ENCODE data around the gene FGF21. TPM values are rescaled to one million over a fixed set of nuclear protein-coding genes. Genes with fewer than 3 reads are reported as not detected.
A peak's percentile ranks its signal among the peaks of the same experiment; 100 is the strongest.

Gene FGF21
- polyA plus RNA-seq, 2 of the 4 experiments (the other 2 are of a cell fraction): 0.06 TPM; not detected in 1

DNA sequence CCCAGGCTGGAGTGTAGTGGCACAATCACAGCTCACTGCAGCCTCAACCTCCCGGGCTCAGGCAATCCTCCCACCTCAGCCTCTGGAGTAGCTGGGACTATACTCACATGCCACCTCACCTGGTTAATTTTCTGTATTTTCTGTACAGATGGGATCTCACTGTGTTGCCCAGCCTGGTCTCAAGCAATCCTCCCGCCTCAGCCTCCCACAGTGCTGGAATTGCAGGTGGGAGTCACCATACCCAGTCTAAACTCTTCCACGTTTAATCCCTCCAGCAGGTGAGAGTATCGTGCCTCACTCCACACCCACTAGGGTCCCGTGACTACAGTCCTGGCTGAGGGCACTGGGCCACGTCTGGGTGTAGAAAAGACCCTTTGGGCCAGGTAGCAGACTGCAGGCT is 39.0 kb downstream of the FGF21 start:
- H3K4me3 ChIP-seq: no peak overlapping the region
- ChIA-PET POLR2A (interaction anchor here (2.7 kb wide), 1 partner anchor 42 kb away, joined by 18 read pairs; the partner anchor contains the start of gene HSD17B14), CTCF (interaction anchor here (0.6 to 17.2 kb wide), 23 partner anchors 10 to 205 kb away, joined by 3 to 927 read pairs (median 5); partner anchors contain the start of genes BCAT2, CA11, FTL and GYS1)
- DNase-seq (ENCODE audit: low read depth in 1 of 2, low spot score in 1 of 2) (no peak), FAIRE-seq (no peak), ATAC-seq (no peak)
- no peaks in the 10 kb centered on the region for H3K9me3 ChIP-seq
- H3K4me2 ChIP-seq: peak overlapping the region; percentile 78; the same call in 2 of the 3 replicates
- no peak for TF ChIP-seq RNF2 (IDR thresholded peaks at IDR 0.05; ENCODE audit: borderline replicate concordance, low read depth)
- no peak for TF ChIP-seq POLR2A (IDR thresholded peaks at IDR 0.05; ENCODE audit: low read length)
- TF ChIP-seq, protein P1, sequence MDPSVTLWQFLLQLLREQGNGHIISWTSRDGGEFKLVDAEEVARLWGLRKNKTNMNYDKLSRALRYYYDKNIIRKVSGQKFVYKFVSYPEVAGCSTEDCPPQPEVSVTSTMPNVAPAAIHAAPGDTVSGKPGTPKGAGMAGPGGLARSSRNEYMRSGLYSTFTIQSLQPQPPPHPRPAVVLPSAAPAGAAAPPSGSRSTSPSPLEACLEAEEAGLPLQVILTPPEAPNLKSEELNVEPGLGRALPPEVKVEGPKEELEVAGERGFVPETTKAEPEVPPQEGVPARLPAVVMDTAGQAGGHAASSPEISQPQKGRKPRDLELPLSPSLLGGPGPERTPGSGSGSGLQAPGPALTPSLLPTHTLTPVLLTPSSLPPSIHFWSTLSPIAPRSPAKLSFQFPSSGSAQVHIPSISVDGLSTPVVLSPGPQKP (IDR thresholded peaks at IDR 0.05; ENCODE audit: low read depth, low read length): no peak
- TF ChIP-seq, protein P2, sequence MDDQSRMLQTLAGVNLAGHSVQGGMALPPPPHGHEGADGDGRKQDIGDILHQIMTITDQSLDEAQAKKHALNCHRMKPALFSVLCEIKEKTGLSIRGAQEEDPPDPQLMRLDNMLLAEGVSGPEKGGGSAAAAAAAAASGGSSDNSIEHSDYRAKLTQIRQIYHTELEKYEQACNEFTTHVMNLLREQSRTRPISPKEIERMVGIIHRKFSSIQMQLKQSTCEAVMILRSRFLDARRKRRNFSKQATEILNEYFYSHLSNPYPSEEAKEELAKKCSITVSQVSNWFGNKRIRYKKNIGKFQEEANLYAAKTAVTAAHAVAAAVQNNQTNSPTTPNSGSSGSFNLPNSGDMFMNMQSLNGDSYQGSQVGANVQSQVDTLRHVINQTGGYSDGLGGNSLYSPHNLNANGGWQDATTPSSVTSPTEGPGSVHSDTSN (IDR thresholded peaks at IDR 0.05): no peak
- TF ChIP-seq ZFP36 (IDR thresholded peaks at IDR 0.05; ENCODE audit: borderline replicate concordance, partially characterized antibody): no peak
- WGBS (ENCODE audit: missing lambda C conversion rate): 71% methylated on average over 6 of the region's 6 CpGs
- peaks cover 5% of the 10 kb centered on the region; the same call in 2 of the 3 replicates for H3K4me1 ChIP-seq
- peak overlapping the region in 1 of 2 experiments; percentile 83; a peak in 2 of 6 replicates for H3K27ac ChIP-seq

DNA sequence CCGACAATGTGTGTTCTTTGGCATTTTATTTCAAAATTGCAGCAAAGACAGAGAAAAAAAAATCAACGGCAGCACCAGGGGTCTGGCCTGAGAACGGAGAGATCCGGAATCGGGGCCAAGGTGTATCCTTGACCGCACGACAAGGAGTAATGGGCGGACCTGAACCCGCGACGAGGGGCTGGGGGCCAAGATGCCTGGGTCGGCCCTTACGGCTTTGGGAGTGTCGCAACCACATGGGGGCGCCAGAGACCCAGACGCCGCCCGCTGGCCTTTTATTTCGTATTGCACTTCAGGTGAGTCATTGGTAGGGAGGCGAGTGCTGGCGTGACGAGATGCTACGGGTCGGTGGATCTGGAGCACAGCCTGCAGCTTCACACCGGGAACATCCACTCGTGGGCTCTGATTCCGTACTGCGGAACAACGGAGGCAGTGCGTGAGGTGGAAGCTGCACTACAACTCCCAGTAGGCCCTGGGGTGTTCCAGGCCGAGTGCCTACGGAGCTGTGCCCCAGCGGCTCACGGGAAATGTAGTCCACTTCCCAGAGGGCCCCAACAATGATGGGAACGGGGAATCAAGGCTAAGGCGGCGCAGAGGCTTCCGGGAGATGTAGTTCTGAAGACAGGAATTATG is 39.8 kb downstream of the FGF21 start:
- Histone ChIP-seq H3K4me3 (peak overlapping the region; percentile 43), H3K27ac (peak overlapping the region; percentile 64 to 83), H3K4me1 (peaks cover 5% of the 10 kb centered on the region; the same call in 2 of the 3 replicates), H3K9me3 (no peaks in the 10 kb centered on the region), H3K4me2 (peak overlapping the region; percentile 78)
- ChIA-PET CTCF (interaction anchor here (0.5 to 17.2 kb wide), 41 partner anchors 11 to 594 kb away, joined by 3 to 927 read pairs (median 5); partner anchors contain the start of genes BCAT2, CA11, FTL and GYS1), POLR2A (interaction anchor here (0.5 to 2.7 kb wide), 11 partner anchors 11 to 994 kb away, joined by 3 to 18 read pairs (median 7); partner anchors contain the start of genes BCAT2 and HSD17B14)
- ATAC-seq (peak; percentile 94 to 99), DNase-seq (ENCODE audit: low read depth in 1 of 2, low spot score in 1 of 2) (peak; percentile 96 to 98), FAIRE-seq (peak; percentile 100)
- WGBS (ENCODE audit: missing lambda C conversion rate): 3% methylated on average over 35 of the region's 38 CpGs
- TF ChIP-seq CEBPB (IDR thresholded peaks at IDR 0.05) (peak in 1 of 2 experiments; percentile 83; a peak in 2 of 4 replicates), EHMT2 (IDR thresholded peaks at IDR 0.05; ENCODE audit: low read depth) (no peak), ZFP36 (IDR thresholded peaks at IDR 0.05; ENCODE audit: borderline replicate concordance, partially characterized antibody) (no peak), RCOR1 (IDR thresholded peaks at IDR 0.05; ENCODE audit: low read depth, low read length) (no peak), BHLHE40 (IDR thresholded peaks at IDR 0.05; ENCODE audit: low read depth, low read length) (no peak), TP53 (CRISPR knock-in tag; IDR thresholded peaks at IDR 0.05) (0 out of 2 replicates have a peak, but pooled peaks have one; percentile 58), POLR2AphosphoS2 (conservative IDR thresholded peaks at IDR 0.05; ENCODE audit: low read length) (0 out of 2 replicates have a peak, but pooled peaks have one; percentile 61), GATA3 (IDR thresholded peaks at IDR 0.05; ENCODE audit: borderline replicate concordance) (peak; percentile 33; the same call in 1 of the 2 replicates), KDM1A (IDR thresholded peaks at IDR 0.05; ENCODE audit: low read depth) (no peak), RNF2 (IDR thresholded peaks at IDR 0.05; ENCODE audit: borderline replicate concordance, low read depth) (no peak), SREBF2 (IDR thresholded peaks at IDR 0.05) (no peak), HDAC2 (IDR thresholded peaks at IDR 0.05) (no peak), ESRRA (IDR thresholded peaks at IDR 0.05; ENCODE audit: borderline replicate concordance, low read length) (no peak), EHF (CRISPR knock-in tag; IDR thresholded peaks at IDR 0.05) (peak; percentile 52; the same call in 1 of the 2 replicates), SMC3 (IDR thresholded peaks at IDR 0.05) (peak; percentile 99), MAZ (IDR thresholded peaks at IDR 0.05; ENCODE audit: borderline replicate concordance, low read depth, low read length) (no peak)
- TF ChIP-seq, protein P3, sequence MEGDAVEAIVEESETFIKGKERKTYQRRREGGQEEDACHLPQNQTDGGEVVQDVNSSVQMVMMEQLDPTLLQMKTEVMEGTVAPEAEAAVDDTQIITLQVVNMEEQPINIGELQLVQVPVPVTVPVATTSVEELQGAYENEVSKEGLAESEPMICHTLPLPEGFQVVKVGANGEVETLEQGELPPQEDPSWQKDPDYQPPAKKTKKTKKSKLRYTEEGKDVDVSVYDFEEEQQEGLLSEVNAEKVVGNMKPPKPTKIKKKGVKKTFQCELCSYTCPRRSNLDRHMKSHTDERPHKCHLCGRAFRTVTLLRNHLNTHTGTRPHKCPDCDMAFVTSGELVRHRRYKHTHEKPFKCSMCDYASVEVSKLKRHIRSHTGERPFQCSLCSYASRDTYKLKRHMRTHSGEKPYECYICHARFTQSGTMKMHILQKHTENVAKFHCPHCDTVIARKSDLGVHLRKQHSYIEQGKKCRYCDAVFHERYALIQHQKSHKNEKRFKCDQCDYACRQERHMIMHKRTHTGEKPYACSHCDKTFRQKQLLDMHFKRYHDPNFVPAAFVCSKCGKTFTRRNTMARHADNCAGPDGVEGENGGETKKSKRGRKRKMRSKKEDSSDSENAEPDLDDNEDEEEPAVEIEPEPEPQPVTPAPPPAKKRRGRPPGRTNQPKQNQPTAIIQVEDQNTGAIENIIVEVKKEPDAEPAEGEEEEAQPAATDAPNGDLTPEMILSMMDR (IDR thresholded peaks at IDR 0.05): peak; percentile 99
- TF ChIP-seq, protein P4, sequence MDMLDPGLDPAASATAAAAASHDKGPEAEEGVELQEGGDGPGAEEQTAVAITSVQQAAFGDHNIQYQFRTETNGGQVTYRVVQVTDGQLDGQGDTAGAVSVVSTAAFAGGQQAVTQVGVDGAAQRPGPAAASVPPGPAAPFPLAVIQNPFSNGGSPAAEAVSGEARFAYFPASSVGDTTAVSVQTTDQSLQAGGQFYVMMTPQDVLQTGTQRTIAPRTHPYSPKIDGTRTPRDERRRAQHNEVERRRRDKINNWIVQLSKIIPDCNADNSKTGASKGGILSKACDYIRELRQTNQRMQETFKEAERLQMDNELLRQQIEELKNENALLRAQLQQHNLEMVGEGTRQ (IDR thresholded peaks at IDR 0.05): peak; percentile 8; the same call in 1 of the 2 replicates
- TF ChIP-seq, protein P5, sequence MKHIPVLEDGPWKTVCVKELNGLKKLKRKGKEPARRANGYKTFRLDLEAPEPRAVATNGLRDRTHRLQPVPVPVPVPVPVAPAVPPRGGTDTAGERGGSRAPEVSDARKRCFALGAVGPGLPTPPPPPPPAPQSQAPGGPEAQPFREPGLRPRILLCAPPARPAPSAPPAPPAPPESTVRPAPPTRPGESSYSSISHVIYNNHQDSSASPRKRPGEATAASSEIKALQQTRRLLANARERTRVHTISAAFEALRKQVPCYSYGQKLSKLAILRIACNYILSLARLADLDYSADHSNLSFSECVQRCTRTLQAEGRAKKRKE (CRISPR knock-in tag; IDR thresholded peaks at IDR 0.05; ENCODE audit: low read depth): peak; percentile 37; the same call in 1 of the 2 replicates
- TF ChIP-seq, protein P6, sequence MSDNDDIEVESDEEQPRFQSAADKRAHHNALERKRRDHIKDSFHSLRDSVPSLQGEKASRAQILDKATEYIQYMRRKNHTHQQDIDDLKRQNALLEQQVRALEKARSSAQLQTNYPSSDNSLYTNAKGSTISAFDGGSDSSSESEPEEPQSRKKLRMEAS (IDR thresholded peaks at IDR 0.05): peak; percentile 75
- TF ChIP-seq, protein P2 (IDR thresholded peaks at IDR 0.05): peak; percentile 65; the same call in 1 of the 2 replicates
- TF ChIP-seq, protein P7, sequence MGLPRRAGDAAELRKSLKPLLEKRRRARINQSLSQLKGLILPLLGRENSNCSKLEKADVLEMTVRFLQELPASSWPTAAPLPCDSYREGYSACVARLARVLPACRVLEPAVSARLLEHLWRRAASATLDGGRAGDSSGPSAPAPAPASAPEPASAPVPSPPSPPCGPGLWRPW (IDR thresholded peaks at IDR 0.05): no peak
- TF ChIP-seq, protein P8, sequence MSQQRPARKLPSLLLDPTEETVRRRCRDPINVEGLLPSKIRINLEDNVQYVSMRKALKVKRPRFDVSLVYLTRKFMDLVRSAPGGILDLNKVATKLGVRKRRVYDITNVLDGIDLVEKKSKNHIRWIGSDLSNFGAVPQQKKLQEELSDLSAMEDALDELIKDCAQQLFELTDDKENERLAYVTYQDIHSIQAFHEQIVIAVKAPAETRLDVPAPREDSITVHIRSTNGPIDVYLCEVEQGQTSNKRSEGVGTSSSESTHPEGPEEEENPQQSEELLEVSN (IDR thresholded peaks at IDR 0.05; ENCODE audit: borderline replicate concordance, low read depth): 0 out of 2 replicates have a peak, but pooled peaks have one; percentile 33

Measured in A549 (cell line).